Airway epithelial cell (primary cell): ENCODE data around the gene CH25H. TPM values are rescaled to one million over a fixed set of nuclear protein-coding genes. Genes with fewer than 3 reads are reported as not detected.

Experiments
- total RNA-seq: library from RNA; depleted of rRNA; stranded (reverse); fragments of >200 nt; gene quantifications from 2 replicates; pipeline ENCODE4 v1.2.3, GENCODE V29; 2015

CH25H gene
- 0.33 TPM in 1 of 2 replicates, not detected in the other for total RNA-seq

GRCh38 chr10:89207181-89207800 is at the start of gene CH25H:
Gene CH25H (minus strand): TSS chr10:89207317. CDS start chr10:89207292, 25 bp downstream.

GRCh38 chr10:89251409-89252224 is 44.5 kb upstream of the CH25H start, which contains the start of gene LIPA:
Gene LIPA (minus strand): TSS chr10:89251775. CDS start chr10:89247648, 4,127 bp downstream.

Other genes starting within 250 kb of the CH25H start
- gene FAS, start 216.5 kb downstream of the CH25H start, total RNA-seq, result 13.7 and 16.3 TPM in 2 replicates
- gene LIPA, start 44.5 kb upstream of the CH25H start, total RNA-seq, result 33.5 and 37.3 TPM in 2 replicates
- 0.19 and 0.28 TPM in 2 replicates for gene IFIT2, start 94.7 kb upstream of the CH25H start, total RNA-seq
- gene IFIT3, start 120.7 kb upstream of the CH25H start, total RNA-seq, result 0.71 and 0.93 TPM in 2 replicates
- not detected in 2 replicates for gene IFIT1B, start 170.7 kb upstream of the CH25H start, total RNA-seq
- gene IFIT1, start 185.3 kb upstream of the CH25H start, total RNA-seq, result 0.14 and 0.42 TPM in 2 replicates
- 3.7 and 3.9 TPM in 2 replicates for gene IFIT5, start 207.3 kb upstream of the CH25H start, total RNA-seq